Mucosa of rectum (tissue), 2 donors: Measurements from ENCODE around the gene DLX4.

Source experiments
- H3K27ac ChIP-seq, 2 donors: one replicate each; pipeline ENCODE4 v1.7.0; 2013; ENCODE audit warnings: inconsistent platforms in 2 of 2, low read depth in 2 of 2, low read length in 2 of 2
- H3K27me3 ChIP-seq, 2 donors: one replicate each; pipeline ENCODE4 v1.7.0; 2013; ENCODE audit warnings: low read length in 2 of 2; ENCODE audit not compliant: control insufficient read depth in 2 of 2, insufficient read depth in 2 of 2
- H3K36me3 ChIP-seq, 2 donors: one replicate each; pipeline ENCODE4 v1.7.0; 2013; ENCODE audit warnings: low read length in 2 of 2; ENCODE audit not compliant: control insufficient read depth in 2 of 2, insufficient read depth in 2 of 2
- H3K4me1 ChIP-seq, 2 donors: one replicate each; pipeline ENCODE4 v1.7.0; 2013; ENCODE audit warnings: low read length in 2 of 2, mild to moderate bottlenecking in 1 of 2; ENCODE audit not compliant: control insufficient read depth in 2 of 2, insufficient read depth in 2 of 2
- H3K4me3 ChIP-seq, 2 donors: one replicate each; pipeline ENCODE4 v1.7.0; 2013; ENCODE audit warnings: low read length in 2 of 2
- H3K9ac ChIP-seq, 2 donors: one replicate each; pipeline ENCODE4 v1.7.0; 2013; ENCODE audit warnings: low read length in 2 of 2, low read depth in 1 of 2, mild to moderate bottlenecking in 1 of 2
- H3K9me3 ChIP-seq, 2 donors: one replicate each; pipeline ENCODE4 v1.7.0; 2013; ENCODE audit warnings: low read length in 2 of 2; ENCODE audit not compliant: control insufficient read depth in 2 of 2
- donor health status: healthy.
- donor health status: Normal muscosa, but diverticular disease.

The DLX4 gene

DNA sequence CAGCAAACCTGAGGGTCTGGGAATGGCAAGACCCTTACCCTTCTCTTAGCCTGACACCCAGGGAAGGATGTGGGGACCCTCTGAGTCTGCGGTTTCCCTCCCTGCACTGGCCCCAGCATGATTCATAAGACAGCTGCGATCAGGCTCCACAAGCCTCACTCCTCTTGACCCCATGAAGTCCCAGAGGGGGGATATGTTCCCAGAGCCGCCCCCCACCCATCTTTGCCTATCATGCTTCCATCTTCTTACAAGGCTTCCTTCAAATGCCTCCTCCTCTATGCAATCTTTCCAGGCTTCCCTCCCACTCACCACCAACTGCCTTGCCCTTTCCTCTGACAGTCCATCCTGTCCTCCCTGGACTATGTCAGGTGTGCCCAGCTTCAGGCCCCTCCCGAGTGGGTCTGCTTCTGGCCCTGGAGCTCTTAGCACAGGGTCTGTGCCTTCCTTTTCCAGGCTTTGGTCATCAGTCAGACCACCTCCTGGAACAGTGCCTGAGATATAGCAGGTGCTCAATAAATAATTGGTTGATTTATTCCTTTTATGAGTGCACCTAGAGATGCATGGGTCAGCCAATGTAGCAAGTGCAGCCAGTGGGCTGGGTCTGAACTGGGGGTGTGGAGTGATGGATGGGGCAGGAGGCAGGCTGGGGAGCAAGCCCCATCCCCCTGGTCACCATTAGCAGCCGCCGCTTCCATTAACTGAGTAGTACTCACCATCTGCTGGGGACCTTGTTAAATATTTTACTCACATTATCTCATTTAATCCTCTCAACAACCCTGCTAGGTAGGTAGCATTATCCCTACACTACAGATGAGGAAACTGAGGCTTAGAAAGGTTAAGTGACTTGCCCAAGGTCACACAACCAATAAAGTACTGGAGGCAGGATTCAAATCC, 17.7 kb downstream of the DLX4 start:
- H3K36me3 ChIP-seq: no peaks in the 10 kb centered on the region
- H3K9ac ChIP-seq: no peak overlapping the region
- no peak overlapping the region for H3K27ac ChIP-seq
- no peak overlapping the region for H3K4me3 ChIP-seq
- peaks cover 0 to 2% of the 10 kb centered on the region in 2 donors for H3K4me1 ChIP-seq
- H3K27me3 ChIP-seq: peaks cover 41 to 59% of the 10 kb centered on the region in 2 donors
- no peaks in the 10 kb centered on the region for H3K9me3 ChIP-seq

DNA sequence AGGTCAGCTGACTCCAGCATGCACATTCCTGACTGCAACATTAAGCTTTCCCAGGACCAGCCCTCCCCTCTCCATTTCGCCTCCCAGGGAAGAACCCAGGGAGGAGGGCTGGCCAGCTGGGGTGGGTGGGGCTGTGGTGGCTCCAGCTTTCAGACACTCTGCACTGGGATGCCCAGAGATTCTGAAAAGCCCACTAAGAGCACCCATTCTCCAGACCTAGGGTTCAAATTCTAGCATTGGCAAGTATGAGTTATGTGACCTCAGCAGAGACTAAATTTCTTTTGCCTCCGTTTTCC, 18.2 kb downstream of the DLX4 start:
- Histone ChIP-seq H3K27ac (no peak overlapping the region), H3K9me3 (no peaks in the 10 kb centered on the region), H3K36me3 (no peaks in the 10 kb centered on the region), H3K9ac (no peak overlapping the region), H3K4me3 (no peak overlapping the region), H3K4me1 (peaks cover 0 to 2% of the 10 kb centered on the region in 2 donors), H3K27me3 (peaks cover 38 to 62% of the 10 kb centered on the region in 2 donors)

DNA sequence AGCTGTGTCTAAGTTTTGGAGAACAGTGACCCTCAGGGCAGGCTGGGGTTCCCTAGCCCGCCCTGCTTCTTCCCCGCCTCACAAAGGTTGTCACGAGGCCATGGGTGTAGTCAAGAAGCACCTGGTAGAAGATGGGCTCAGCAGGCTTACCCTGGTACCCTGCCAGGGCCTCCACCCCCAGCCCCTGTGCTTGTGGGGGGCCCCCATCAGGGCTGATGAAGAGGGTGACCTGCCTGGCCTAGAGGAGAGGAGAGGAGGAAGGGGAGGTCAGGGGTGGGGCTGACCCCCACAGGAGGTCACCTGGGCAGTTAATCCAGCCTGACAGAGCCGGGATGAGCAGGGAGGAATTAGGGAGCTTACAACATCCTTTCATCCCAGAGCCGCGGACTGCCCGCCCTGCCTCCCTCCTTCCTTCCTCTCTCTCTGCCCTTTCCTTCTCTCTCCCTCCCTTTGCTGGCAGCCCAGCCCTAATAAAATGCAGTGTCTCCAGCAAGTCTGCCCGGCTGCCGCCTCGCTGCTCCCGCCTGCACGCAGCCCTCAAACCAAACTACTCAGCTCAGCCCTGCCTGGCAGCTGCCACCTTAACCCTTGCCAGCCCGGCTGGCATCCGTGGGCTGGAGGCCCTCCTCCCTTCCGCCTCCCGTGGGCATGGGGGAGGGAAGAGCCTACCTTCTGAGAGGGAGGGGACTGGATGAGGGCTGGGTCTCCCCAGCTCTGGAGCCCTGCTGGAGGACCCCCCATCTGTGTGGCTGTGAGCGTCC, 18.9 kb downstream of the DLX4 start:
- Histone ChIP-seq H3K36me3 (no peaks in the 10 kb centered on the region), H3K27me3 (peaks cover 38 to 66% of the 10 kb centered on the region in 2 donors), H3K4me1 (peaks cover 0 to 2% of the 10 kb centered on the region in 2 donors), H3K27ac (no peak overlapping the region), H3K9ac (no peak overlapping the region), H3K4me3 (no peak overlapping the region), H3K9me3 (no peaks in the 10 kb centered on the region)

DNA sequence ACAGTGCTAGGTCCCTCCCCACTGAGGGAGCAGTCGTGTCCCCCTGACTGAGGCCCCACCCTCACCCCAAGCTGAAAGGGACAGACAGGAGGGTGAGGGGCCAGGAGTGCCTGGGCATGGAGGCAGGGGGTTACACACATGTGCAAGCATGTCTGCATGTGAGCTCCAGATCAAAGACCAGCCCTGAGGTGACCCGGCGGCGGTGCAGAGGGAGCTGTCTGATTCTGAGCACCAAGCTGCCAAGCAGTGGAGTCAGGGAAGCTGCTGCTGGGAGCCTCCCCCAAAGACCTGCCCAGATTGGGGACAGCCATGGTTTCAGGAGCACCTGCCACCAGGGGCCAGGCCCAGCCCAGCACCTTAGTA, 20.5 kb downstream of the DLX4 start:
- H3K4me1 ChIP-seq: peaks cover 2 to 11% of the 10 kb centered on the region in 2 donors
- no peaks in the 10 kb centered on the region for H3K9me3 ChIP-seq

DNA sequence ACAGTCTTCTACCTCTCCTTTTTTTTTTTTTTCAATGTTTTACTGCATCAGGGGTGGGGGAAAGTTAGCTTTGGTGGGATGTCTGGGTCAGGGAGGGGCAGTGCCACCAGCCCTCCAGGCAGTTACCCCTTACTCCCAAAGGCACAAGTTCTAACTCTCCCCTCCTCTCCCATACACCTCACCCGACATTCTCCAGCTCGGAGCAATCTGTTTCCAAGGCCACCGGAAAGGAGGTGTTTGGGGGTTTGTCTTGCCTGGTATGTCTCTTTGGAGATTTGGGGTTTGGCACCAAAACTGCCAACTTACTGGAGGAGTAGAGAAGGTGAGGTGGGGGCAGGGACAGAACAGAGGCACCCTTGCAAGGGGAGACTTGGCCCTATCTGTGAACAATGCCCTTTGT, 21.3 kb downstream of the DLX4 start:
- no peaks in the 10 kb centered on the region for H3K36me3 ChIP-seq
- H3K27me3 ChIP-seq: peaks cover 52 to 72% of the 10 kb centered on the region in 2 donors
- H3K4me1 ChIP-seq: peaks cover 2 to 14% of the 10 kb centered on the region in 2 donors
- no peak overlapping the region for H3K27ac ChIP-seq
- H3K4me3 ChIP-seq: no peak overlapping the region
- no peaks in the 10 kb centered on the region for H3K9me3 ChIP-seq
- no peak overlapping the region for H3K9ac ChIP-seq

More for the DNA sequence above, 20.5 kb downstream of the DLX4 start:
- Histone ChIP-seq H3K27me3 (peaks cover 44 to 72% of the 10 kb centered on the region in 2 donors), H3K36me3 (no peaks in the 10 kb centered on the region), H3K4me3 (no peak overlapping the region), H3K27ac (no peak overlapping the region), H3K9ac (no peak overlapping the region)

DNA sequence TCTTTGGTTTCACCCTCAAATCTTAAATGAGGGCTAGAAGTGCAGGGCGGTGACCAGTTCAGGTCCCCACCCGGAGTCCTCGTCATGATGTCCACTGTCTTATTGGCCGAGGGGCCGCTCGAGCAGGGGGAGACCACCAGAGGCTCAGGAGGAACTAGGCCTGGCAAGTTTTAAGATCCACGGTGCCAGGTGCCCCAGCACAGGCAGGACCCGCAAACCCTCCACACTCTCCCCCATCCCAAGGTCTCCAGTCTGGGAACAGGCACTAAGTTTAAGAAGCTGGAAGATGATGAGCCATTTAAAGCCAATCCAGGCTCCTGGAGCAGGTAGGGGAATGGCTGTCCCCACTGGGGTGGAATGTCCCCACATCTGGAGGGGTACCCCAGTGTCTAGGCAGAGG, 21.9 kb downstream of the DLX4 start:
- Histone ChIP-seq H3K4me3 (no peak overlapping the region), H3K27ac (no peak overlapping the region), H3K9me3 (no peaks in the 10 kb centered on the region), H3K36me3 (no peaks in the 10 kb centered on the region), H3K4me1 (peaks cover 2 to 14% of the 10 kb centered on the region in 2 donors), H3K9ac (no peak overlapping the region), H3K27me3 (peaks cover 56 to 76% of the 10 kb centered on the region in 2 donors)

DNA sequence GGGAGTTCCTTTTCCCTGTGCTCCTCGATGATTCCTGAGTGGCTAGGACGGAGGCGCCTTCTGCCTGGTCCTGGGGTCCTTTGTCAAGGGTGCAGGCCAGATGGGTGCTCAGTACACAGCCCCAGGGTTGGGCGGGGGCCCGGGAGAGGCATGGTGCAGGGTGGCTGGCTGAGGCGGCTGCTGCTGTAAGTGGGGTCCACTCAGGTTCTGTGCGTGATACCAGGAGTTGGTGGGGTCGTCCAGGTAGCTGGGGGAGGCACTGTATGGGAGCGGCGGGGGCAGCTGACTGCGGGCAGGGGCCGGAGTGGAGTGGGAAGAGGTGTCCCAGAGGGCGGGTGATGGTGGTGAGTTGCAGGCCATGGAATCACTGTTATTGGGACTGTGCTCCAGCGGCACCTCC, 22.4 kb downstream of the DLX4 start:
- no peaks in the 10 kb centered on the region for H3K9me3 ChIP-seq
- no peak overlapping the region for H3K9ac ChIP-seq
- H3K4me3 ChIP-seq: no peak overlapping the region
- H3K27ac ChIP-seq: no peak overlapping the region
- H3K4me1 ChIP-seq: peaks cover 3 to 16% of the 10 kb centered on the region in 2 donors
- H3K27me3 ChIP-seq: peaks cover 60 to 81% of the 10 kb centered on the region in 2 donors
- H3K36me3 ChIP-seq: no peaks in the 10 kb centered on the region

DNA sequence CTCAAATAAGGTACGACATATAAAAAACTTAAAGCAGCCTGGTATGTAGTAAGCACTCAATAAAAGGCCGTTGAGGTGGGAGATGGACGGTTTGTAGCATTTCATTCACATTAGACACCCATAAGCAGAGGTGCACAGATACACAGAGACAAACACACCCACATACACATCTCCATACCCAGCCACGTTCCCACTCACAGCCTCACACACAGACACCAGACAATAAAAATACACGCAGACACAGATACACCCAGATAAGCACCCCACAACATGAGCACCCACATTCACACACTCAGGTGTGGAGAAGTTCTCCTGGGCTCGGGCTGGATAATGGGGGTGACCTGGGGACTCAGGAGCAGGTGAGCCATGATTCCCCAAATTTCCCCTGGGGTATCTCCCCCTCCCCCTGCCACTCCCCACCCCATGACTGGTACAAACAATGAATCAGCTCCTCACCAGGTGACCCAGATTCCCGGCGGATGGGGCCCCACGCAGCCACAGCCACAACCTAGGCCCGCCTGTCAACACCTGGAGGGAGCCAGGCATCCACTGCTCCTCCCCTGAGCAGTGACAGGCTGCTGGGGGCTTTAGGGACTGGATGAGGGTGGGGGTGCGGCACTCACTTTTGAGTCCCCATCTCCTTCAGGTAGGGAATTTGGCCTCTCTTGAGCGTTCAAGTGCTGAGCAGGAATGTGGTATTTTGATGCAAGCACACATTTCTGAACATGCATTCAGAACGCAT, 23.4 kb downstream of the DLX4 start:
- Histone ChIP-seq H3K27ac (no peak overlapping the region), H3K27me3 (peaks cover 57 to 79% of the 10 kb centered on the region in 2 donors), H3K9ac (no peak overlapping the region), H3K36me3 (no peaks in the 10 kb centered on the region), H3K9me3 (no peaks in the 10 kb centered on the region), H3K4me3 (no peak overlapping the region), H3K4me1 (peaks cover 6 to 24% of the 10 kb centered on the region in 2 donors)

DNA sequence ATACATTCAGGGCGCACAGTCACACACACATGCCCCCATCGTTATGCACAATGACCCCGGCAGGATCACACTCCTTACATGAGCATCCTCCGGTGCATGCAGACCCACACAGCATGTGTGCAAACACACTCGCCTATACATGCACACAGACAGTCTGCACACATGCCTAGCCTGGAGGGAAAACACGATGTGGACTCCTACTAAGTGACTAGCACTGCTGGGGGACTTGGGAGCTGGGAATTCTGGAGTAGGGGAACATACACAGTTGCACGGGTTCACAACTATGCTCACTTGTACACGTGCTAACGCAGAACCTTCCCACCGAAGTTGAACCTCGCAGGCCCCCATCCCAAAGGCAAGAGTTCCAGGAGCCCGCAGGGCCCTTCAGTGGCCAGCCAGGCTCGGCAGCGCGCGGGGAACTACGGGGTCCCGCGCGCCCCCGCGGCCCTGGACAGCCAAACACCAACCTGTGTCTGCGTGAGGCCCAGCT, 24.0 kb downstream of the DLX4 start:
- H3K4me3 ChIP-seq: peak overlapping the region; percentile 18 to 57
- H3K36me3 ChIP-seq: no peaks in the 10 kb centered on the region
- no peak overlapping the region for H3K9ac ChIP-seq
- H3K4me1 ChIP-seq: peaks cover 4 to 24% of the 10 kb centered on the region in 2 donors
- peaks cover 57 to 78% of the 10 kb centered on the region in 2 donors for H3K27me3 ChIP-seq
- no peak overlapping the region for H3K27ac ChIP-seq
- H3K9me3 ChIP-seq: no peaks in the 10 kb centered on the region
